ENCODE data around the gene FLG. TPM values are rescaled to one million over a fixed set of nuclear protein-coding genes. Genes with fewer than 3 reads are reported as not detected.
"Not testable (repeated sequence)": the region's sequence is repeated elsewhere in the genome, so short reads cannot be mapped to it uniquely, and the experiment has no call there.

The FLG gene
- total RNA-seq, 1 donor from 2014 or later, result not detected

- Mint-ChIP-seq H3K4me1 (ENCODE audit: low read depth) (no peaks in the 10 kb centered on the region), H3K27me3 (no peaks in the 10 kb centered on the region), H3K9me3 (ENCODE audit: low read depth) (peaks cover 74% of the 10 kb centered on the region), H3K27ac (no peak overlapping the region), H3K36me3 (ENCODE audit: insufficient read depth) (peaks cover 13% of the 10 kb centered on the region), H3K4me3 (ENCODE audit: low read depth) (no peak overlapping the region)
- DNase-seq (ENCODE audit: low spot score, unreplicated experiment), result no peak
- TF ChIP-seq CTCF (IDR thresholded peaks at IDR 0.05; ENCODE audit: unreplicated experiment), result no peak
Measured at GRCh38 chr1:152309955-152310354, 15.1 kb downstream of the FLG start.

- not testable (repeated sequence) for H3K27ac Mint-ChIP-seq; DNase-seq (ENCODE audit: low spot score, unreplicated experiment); H3K4me1 Mint-ChIP-seq (ENCODE audit: low read depth); H3K27me3 Mint-ChIP-seq; H3K4me3 Mint-ChIP-seq (ENCODE audit: low read depth)
- H3K36me3 Mint-ChIP-seq (ENCODE audit: insufficient read depth), result peaks cover 13% of the 10 kb centered on the region
- H3K9me3 Mint-ChIP-seq (ENCODE audit: low read depth), result peaks cover 76% of the 10 kb centered on the region
Measured at GRCh38 chr1:152309320-152309901, 15.6 kb downstream of the FLG start.

- peaks cover 73% of the 10 kb centered on the region for H3K9me3 Mint-ChIP-seq (ENCODE audit: low read depth)
- H3K4me1 Mint-ChIP-seq (ENCODE audit: low read depth); H3K4me3 Mint-ChIP-seq (ENCODE audit: low read depth); DNase-seq (ENCODE audit: low spot score, unreplicated experiment); H3K27me3 Mint-ChIP-seq; H3K36me3 Mint-ChIP-seq (ENCODE audit: insufficient read depth); H3K27ac Mint-ChIP-seq: not testable (repeated sequence)
Measured at GRCh38 chr1:152308758-152309157, 16.3 kb downstream of the FLG start.

GRCh38 chr1:152307970-152308369 is 17.1 kb downstream of the FLG start:
- H3K9me3 Mint-ChIP-seq (ENCODE audit: low read depth), result peaks cover 70% of the 10 kb centered on the region
- not testable (repeated sequence) for H3K36me3 Mint-ChIP-seq (ENCODE audit: insufficient read depth); H3K4me3 Mint-ChIP-seq (ENCODE audit: low read depth)

GRCh38 chr1:152306123-152306522 is 18.9 kb downstream of the FLG start:
- not testable (repeated sequence) for DNase-seq (ENCODE audit: low spot score, unreplicated experiment); H3K27ac Mint-ChIP-seq; H3K4me3 Mint-ChIP-seq (ENCODE audit: low read depth); H3K36me3 Mint-ChIP-seq (ENCODE audit: insufficient read depth); H3K4me1 Mint-ChIP-seq (ENCODE audit: low read depth); H3K27me3 Mint-ChIP-seq
- peaks cover 59% of the 10 kb centered on the region for H3K9me3 Mint-ChIP-seq (ENCODE audit: low read depth)

More at GRCh38 chr1:152307970-152308369, 17.1 kb downstream of the FLG start:
- H3K27me3 Mint-ChIP-seq; DNase-seq (ENCODE audit: low spot score, unreplicated experiment); H3K4me1 Mint-ChIP-seq (ENCODE audit: low read depth); H3K27ac Mint-ChIP-seq: not testable (repeated sequence)

- peaks cover 54% of the 10 kb centered on the region for H3K9me3 Mint-ChIP-seq (ENCODE audit: low read depth)
Measured at GRCh38 chr1:152304773-152305172, 20.3 kb downstream of the FLG start.

GRCh38 chr1:152303139-152303872 is 21.7 kb downstream of the FLG start:
- H3K9me3 Mint-ChIP-seq (ENCODE audit: low read depth), result peaks cover 49% of the 10 kb centered on the region
- not testable (repeated sequence) for H3K27me3 Mint-ChIP-seq; H3K4me1 Mint-ChIP-seq (ENCODE audit: low read depth); H3K27ac Mint-ChIP-seq; DNase-seq (ENCODE audit: low spot score, unreplicated experiment); H3K4me3 Mint-ChIP-seq (ENCODE audit: low read depth); H3K36me3 Mint-ChIP-seq (ENCODE audit: insufficient read depth)

More at GRCh38 chr1:152304773-152305172, 20.3 kb downstream of the FLG start:
- H3K27ac Mint-ChIP-seq; DNase-seq (ENCODE audit: low spot score, unreplicated experiment); H3K4me3 Mint-ChIP-seq (ENCODE audit: low read depth); H3K27me3 Mint-ChIP-seq; H3K36me3 Mint-ChIP-seq (ENCODE audit: insufficient read depth); H3K4me1 Mint-ChIP-seq (ENCODE audit: low read depth): not testable (repeated sequence)

- H3K4me3 Mint-ChIP-seq (ENCODE audit: low read depth); DNase-seq (ENCODE audit: low spot score, unreplicated experiment); H3K4me1 Mint-ChIP-seq (ENCODE audit: low read depth); H3K36me3 Mint-ChIP-seq (ENCODE audit: insufficient read depth); H3K27me3 Mint-ChIP-seq; H3K27ac Mint-ChIP-seq: not testable (repeated sequence)
- peaks cover 53% of the 10 kb centered on the region for H3K9me3 Mint-ChIP-seq (ENCODE audit: low read depth)
Measured at GRCh38 chr1:152256394-152256793, 68.6 kb downstream of the FLG start.

Other genes with a start within 250 kb of the FLG start
- not detected in 2 replicates for gene TCHHL1, start 236.2 kb downstream of the FLG start, total RNA-seq
- gene TCHH, start 209.8 kb downstream of the FLG start, total RNA-seq, result not detected in 2 replicates
- not detected in 2 replicates for gene RPTN, start 166.0 kb downstream of the FLG start, total RNA-seq
- not detected in 2 replicates for gene HRNR, start 101.0 kb downstream of the FLG start, total RNA-seq
- gene FLG2, start 34.8 kb upstream of the FLG start, total RNA-seq, result not detected in 2 replicates
- gene CRNN, start 89.0 kb upstream of the FLG start, total RNA-seq, result not detected in 2 replicates
- not detected in 2 replicates for gene LCE5A, start 185.6 kb upstream of the FLG start, total RNA-seq
- gene CRCT1, start 189.2 kb upstream of the FLG start, total RNA-seq, result not detected in 2 replicates
- not detected in 2 replicates for gene LCE3E, start 241.5 kb upstream of the FLG start, total RNA-seq